Urinary bladder (tissue), 4 donors: Measurements from ENCODE around the gene SIT1. TPM values are rescaled to one million over a fixed set of nuclear protein-coding genes. Genes with fewer than 3 reads are reported as not detected.

Experiments
- DNase-seq: peaks from one replicate; pipeline ENCODE4 v3.0.0-alpha.2; 2015; ENCODE audit errors: extremely low spot score
- H3K27ac ChIP-seq: one replicate; pipeline ENCODE4 v1.5.1; 2013; ENCODE audit warnings: low read depth, mild to moderate bottlenecking, moderate library complexity
- H3K36me3 ChIP-seq: one replicate; pipeline ENCODE4 v1.6.1; 2013; ENCODE audit warnings: mild to moderate bottlenecking, moderate library complexity; ENCODE audit not compliant: insufficient read depth
- H3K4me1 ChIP-seq: one replicate; pipeline ENCODE4 v1.6.1; 2013; ENCODE audit warnings: mild to moderate bottlenecking, moderate library complexity; ENCODE audit not compliant: insufficient read depth
- H3K4me3 ChIP-seq: one replicate; pipeline ENCODE4 v1.5.1; 2013; ENCODE audit warnings: low read depth, low read length
- WGBS: extraction: QIAGEN DNeasy Blood & Tissue Kit; methylation state at CpG from one replicate; pipeline ENCODE4 v1.1.7; 2013; 5-methylcytosine and 5-hydroxymethylcytosine counted together
- polyA plus RNA-seq: library from polyadenylated mRNA; stranded (reverse); fragments of 200-250 nt; gene quantifications from one replicate; pipeline ENCODE4 v1.2.3, GENCODE V29; 2013
- small RNA-seq: library from RNA; depleted of rRNA; stranded (forward); fragments of <200 nt; gene quantifications from one replicate; pipeline ENCODE3, GENCODE V24; 2014
- total RNA-seq: library from RNA; depleted of rRNA; stranded (reverse); fragments of >200 nt; gene quantifications from one replicate; pipeline ENCODE4 v1.2.3, GENCODE V29; 2014
- donor health status: healthy with polysubstance abuse.
- donor health status: healthy.

SIT1 gene
- total and polyA plus RNA-seq, 2 donors, result 0.48 to 0.60 TPM

- 89% methylated on average over 7 of the region's 7 CpGs for WGBS
- Histone ChIP-seq H3K27ac (no peak overlapping the region), H3K36me3 (peaks cover 6% of the 10 kb centered on the region), H3K4me3 (no peak overlapping the region), H3K4me1 (no peaks in the 10 kb centered on the region)
- DNase-seq, result no peak
These were observed 44.0 kb downstream of the SIT1 start for GRCh38 chr9:35606726-35607125.

GRCh38 chr9:35606138-35606504 is 44.6 kb downstream of the SIT1 start:
- no peaks in the 10 kb centered on the region for H3K4me1 ChIP-seq
- DNase-seq, result no peak
- H3K36me3 ChIP-seq, result peaks cover 6% of the 10 kb centered on the region
- 8% methylated on average over 5 of the region's 5 CpGs for WGBS
- peak overlapping the region; percentile 96 for H3K4me3 ChIP-seq
- no peak overlapping the region for H3K27ac ChIP-seq

- peak overlapping the region; percentile 96 for H3K4me3 ChIP-seq
- no peaks in the 10 kb centered on the region for H3K4me1 ChIP-seq
- H3K27ac ChIP-seq, result peak overlapping the region; percentile 74
- under 1% methylated on average over 76 of the region's 76 CpGs for WGBS
- peaks cover 6% of the 10 kb centered on the region for H3K36me3 ChIP-seq
- no peak for DNase-seq
These were observed 45.2 kb downstream of the SIT1 start for GRCh38 chr9:35605351-35606137.

- peak within 1 kb of the TSS; percentile 83 for H3K27ac ChIP-seq
These were observed 46.0 kb downstream of the SIT1 start, which contains the start of gene TESK1 for GRCh38 chr9:35604578-35605350. Gene TESK1, plus strand, starts transcription at chr9:35605262. Its CDS starts 358 bp downstream, at chr9:35605620.

GRCh38 chr9:35603986-35604577 is 46.6 kb downstream of the SIT1 start:
- peak; percentile 98 for DNase-seq
- no peaks in the 10 kb centered on the region for H3K4me1 ChIP-seq
- H3K27ac ChIP-seq, result peak overlapping the region; percentile 83
- H3K4me3 ChIP-seq, result peak overlapping the region; percentile 96
- H3K36me3 ChIP-seq, result peaks cover 6% of the 10 kb centered on the region
- WGBS, result under 1% methylated on average over 41 of the region's 41 CpGs

More at GRCh38 chr9:35604578-35605350, 46.0 kb downstream of the SIT1 start, which contains the start of gene TESK1:
- WGBS, result under 1% methylated on average over 55 of the region's 55 CpGs
- H3K36me3 ChIP-seq, result peaks cover 6% of the 10 kb centered on the region
- H3K4me3 ChIP-seq, result peak within 1 kb of the TSS; percentile 96
- H3K4me1 ChIP-seq, result no peaks in the 10 kb centered on the region
- peak; percentile 32 for DNase-seq

GRCh38 chr9:35603506-35603985 is 47.2 kb downstream of the SIT1 start:
- WGBS, result 1% methylated on average over 18 of the region's 18 CpGs
- Histone ChIP-seq H3K36me3 (peaks cover 4% of the 10 kb centered on the region), H3K4me3 (peak overlapping the region; percentile 22), H3K4me1 (no peaks in the 10 kb centered on the region), H3K27ac (peak overlapping the region; percentile 61)
- DNase-seq, result no peak

GRCh38 chr9:35599763-35600604 is 50.7 kb downstream of the SIT1 start:
- H3K4me1 ChIP-seq, result no peaks in the 10 kb centered on the region
- no peaks in the 10 kb centered on the region for H3K36me3 ChIP-seq
- whole genome bisulfite sequencing, result 84% methylated on average over 14 of the region's 14 CpGs
- no peak overlapping the region for H3K27ac ChIP-seq
- no peak overlapping the region for H3K4me3 ChIP-seq
- no peak for DNase-seq

Small RNA genes within 50 kb of the gene (small RNA-seq; reads per million reads assigned to genes)
- gene MIR4667, result 0.09 reads per million
- not detected for gene RMRP
- not detected for gene RN7SL22P

Other genes with a start within 250 kb of the SIT1 start
- gene RUSC2, start 160.8 kb downstream of the SIT1 start, total RNA-seq, result 17.2 TPM
- gene RUSC2, start 160.8 kb downstream of the SIT1 start, polyA plus RNA-seq, result 42.5 TPM
- gene TESK1, start 45.7 kb downstream of the SIT1 start, total RNA-seq, result 6.8 TPM
- 52.9 TPM for gene TESK1, start 45.7 kb downstream of the SIT1 start, polyA plus RNA-seq
- 1.5 TPM for gene CD72, start 32.5 kb downstream of the SIT1 start, total RNA-seq
- gene CD72, start 32.5 kb downstream of the SIT1 start, polyA plus RNA-seq, result 1.6 TPM
- gene RMRP, start 7.1 kb upstream of the SIT1 start, total RNA-seq, result 99,097 TPM
- gene RMRP, start 7.1 kb upstream of the SIT1 start, polyA plus RNA-seq, result not detected
- 10.7 TPM for gene CCDC107, start 7.4 kb upstream of the SIT1 start, total RNA-seq
- gene CCDC107, start 7.4 kb upstream of the SIT1 start, polyA plus RNA-seq, result 71.5 TPM
- gene ARHGEF39, start 14.3 kb upstream of the SIT1 start, total RNA-seq, result 4.7 TPM
- gene ARHGEF39, start 14.3 kb upstream of the SIT1 start, polyA plus RNA-seq, result 1.1 TPM
- gene CA9, start 23.0 kb upstream of the SIT1 start, total RNA-seq, result 0.37 TPM
- 1.8 TPM for gene CA9, start 23.0 kb upstream of the SIT1 start, polyA plus RNA-seq
- 907 TPM for gene TPM2, start 39.0 kb upstream of the SIT1 start, total RNA-seq
- 7,869 TPM for gene TPM2, start 39.0 kb upstream of the SIT1 start, polyA plus RNA-seq
- gene TLN1, start 81.3 kb upstream of the SIT1 start, total RNA-seq, result 154 TPM
- 533 TPM for gene TLN1, start 81.3 kb upstream of the SIT1 start, polyA plus RNA-seq
- 28.2 TPM for gene CREB3, start 81.7 kb upstream of the SIT1 start, total RNA-seq
- 50.0 TPM for gene CREB3, start 81.7 kb upstream of the SIT1 start, polyA plus RNA-seq
- 36.0 TPM for gene GBA2, start 98.3 kb upstream of the SIT1 start, total RNA-seq
- 51.4 TPM for gene GBA2, start 98.3 kb upstream of the SIT1 start, polyA plus RNA-seq
- 12.1 TPM for gene RGP1, start 98.4 kb upstream of the SIT1 start, total RNA-seq
- 16.7 TPM for gene RGP1, start 98.4 kb upstream of the SIT1 start, polyA plus RNA-seq
- 0.53 TPM for gene MSMP, start 103.3 kb upstream of the SIT1 start, total RNA-seq
- gene MSMP, start 103.3 kb upstream of the SIT1 start, polyA plus RNA-seq, result 0.42 TPM
- gene NPR2, start 140.7 kb upstream of the SIT1 start, total RNA-seq, result 23.1 TPM
- 30.6 TPM for gene NPR2, start 140.7 kb upstream of the SIT1 start, polyA plus RNA-seq
- 1.9 TPM for gene SPAG8, start 161.3 kb upstream of the SIT1 start, total RNA-seq
- 1.9 TPM for gene SPAG8, start 161.3 kb upstream of the SIT1 start, polyA plus RNA-seq
- 12.8 TPM for gene HINT2, start 164.1 kb upstream of the SIT1 start, total RNA-seq
- gene HINT2, start 164.1 kb upstream of the SIT1 start, polyA plus RNA-seq, result 53.8 TPM
- 0.21 TPM for gene FAM221B, start 177.8 kb upstream of the SIT1 start, total RNA-seq
- not detected for gene FAM221B, start 177.8 kb upstream of the SIT1 start, polyA plus RNA-seq
- 4.8 TPM for gene TMEM8B, start 178.3 kb upstream of the SIT1 start, total RNA-seq
- gene TMEM8B, start 178.3 kb upstream of the SIT1 start, polyA plus RNA-seq, result 23.8 TPM
- gene OR13J1, start 219.5 kb upstream of the SIT1 start, total RNA-seq, result not detected
- not detected for gene OR13J1, start 219.5 kb upstream of the SIT1 start, polyA plus RNA-seq